ENCODE data around the gene EFTUD2. TPM values are rescaled to one million over a fixed set of nuclear protein-coding genes. Genes with fewer than 3 reads are reported as not detected.

Gene EFTUD2
- total RNA-seq, 6 experiments from 2014 or later: 117 to 129 (median 122) TPM

DNA sequence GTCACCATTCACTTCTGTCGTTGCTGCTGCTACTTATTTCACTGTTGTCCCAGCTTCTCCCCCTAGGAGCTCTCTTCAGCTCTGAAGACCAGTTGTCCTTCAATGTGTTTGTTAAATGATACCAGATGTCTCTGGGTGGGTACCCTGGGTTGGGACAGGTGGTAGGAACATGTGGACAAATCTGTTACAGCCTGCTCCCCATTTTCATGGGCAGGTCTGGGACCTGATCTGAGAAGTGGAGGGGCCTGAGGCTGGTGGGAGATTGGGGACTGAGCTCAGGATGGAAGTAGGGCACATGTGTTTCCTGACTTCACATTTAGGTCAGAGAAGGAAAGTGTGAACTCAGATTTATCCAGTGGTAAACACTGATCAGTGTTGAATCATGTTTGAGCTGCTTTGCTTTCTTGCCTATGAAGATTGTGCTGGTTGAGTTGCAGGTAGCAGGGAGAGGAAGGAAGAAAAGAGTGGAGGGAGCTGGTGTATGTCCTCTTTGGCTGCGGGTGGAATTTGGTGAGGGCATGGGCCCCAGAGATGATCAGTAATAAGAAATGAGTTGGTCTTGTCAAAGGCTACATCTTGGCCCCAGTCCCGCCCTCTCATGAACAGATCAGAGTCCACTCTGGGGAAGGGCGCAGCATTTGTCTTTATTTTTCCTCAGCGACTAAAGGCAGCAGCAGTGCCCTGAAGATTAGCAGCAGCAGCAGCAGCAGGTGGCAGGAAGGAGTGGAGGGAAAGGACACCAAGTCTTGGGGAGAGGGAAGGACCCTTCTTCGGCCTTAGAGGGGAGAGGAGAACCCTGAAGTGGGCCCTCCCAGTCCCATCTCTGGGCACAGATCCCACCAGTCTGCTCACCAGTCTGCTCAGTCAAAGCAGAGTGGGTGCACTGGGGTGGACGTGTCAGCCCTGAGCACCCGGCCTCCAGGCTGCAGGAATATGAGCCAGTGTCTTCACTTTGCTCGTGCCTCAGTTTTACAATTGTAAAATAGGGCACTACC is 6.1 kb upstream of the EFTUD2 start:
- peaks cover 65% of the 10 kb centered on the region for H3K4me1 Mint-ChIP-seq (ENCODE audit: low read depth)
- H3K27me3 Mint-ChIP-seq (ENCODE audit: insufficient read depth): peaks cover 5% of the 10 kb centered on the region
- H3K4me3 Mint-ChIP-seq: peak overlapping the region; percentile 63
- no peaks in the 10 kb centered on the region for H3K36me3 Mint-ChIP-seq (ENCODE audit: low read depth)
- no peaks in the 10 kb centered on the region for H3K9me3 Mint-ChIP-seq
- H3K27ac Mint-ChIP-seq: peak overlapping the region; percentile 99
- no peak for DNase-seq
- TF ChIP-seq, protein P1, sequence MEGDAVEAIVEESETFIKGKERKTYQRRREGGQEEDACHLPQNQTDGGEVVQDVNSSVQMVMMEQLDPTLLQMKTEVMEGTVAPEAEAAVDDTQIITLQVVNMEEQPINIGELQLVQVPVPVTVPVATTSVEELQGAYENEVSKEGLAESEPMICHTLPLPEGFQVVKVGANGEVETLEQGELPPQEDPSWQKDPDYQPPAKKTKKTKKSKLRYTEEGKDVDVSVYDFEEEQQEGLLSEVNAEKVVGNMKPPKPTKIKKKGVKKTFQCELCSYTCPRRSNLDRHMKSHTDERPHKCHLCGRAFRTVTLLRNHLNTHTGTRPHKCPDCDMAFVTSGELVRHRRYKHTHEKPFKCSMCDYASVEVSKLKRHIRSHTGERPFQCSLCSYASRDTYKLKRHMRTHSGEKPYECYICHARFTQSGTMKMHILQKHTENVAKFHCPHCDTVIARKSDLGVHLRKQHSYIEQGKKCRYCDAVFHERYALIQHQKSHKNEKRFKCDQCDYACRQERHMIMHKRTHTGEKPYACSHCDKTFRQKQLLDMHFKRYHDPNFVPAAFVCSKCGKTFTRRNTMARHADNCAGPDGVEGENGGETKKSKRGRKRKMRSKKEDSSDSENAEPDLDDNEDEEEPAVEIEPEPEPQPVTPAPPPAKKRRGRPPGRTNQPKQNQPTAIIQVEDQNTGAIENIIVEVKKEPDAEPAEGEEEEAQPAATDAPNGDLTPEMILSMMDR (IDR thresholded peaks at IDR 0.05): no peak

DNA sequence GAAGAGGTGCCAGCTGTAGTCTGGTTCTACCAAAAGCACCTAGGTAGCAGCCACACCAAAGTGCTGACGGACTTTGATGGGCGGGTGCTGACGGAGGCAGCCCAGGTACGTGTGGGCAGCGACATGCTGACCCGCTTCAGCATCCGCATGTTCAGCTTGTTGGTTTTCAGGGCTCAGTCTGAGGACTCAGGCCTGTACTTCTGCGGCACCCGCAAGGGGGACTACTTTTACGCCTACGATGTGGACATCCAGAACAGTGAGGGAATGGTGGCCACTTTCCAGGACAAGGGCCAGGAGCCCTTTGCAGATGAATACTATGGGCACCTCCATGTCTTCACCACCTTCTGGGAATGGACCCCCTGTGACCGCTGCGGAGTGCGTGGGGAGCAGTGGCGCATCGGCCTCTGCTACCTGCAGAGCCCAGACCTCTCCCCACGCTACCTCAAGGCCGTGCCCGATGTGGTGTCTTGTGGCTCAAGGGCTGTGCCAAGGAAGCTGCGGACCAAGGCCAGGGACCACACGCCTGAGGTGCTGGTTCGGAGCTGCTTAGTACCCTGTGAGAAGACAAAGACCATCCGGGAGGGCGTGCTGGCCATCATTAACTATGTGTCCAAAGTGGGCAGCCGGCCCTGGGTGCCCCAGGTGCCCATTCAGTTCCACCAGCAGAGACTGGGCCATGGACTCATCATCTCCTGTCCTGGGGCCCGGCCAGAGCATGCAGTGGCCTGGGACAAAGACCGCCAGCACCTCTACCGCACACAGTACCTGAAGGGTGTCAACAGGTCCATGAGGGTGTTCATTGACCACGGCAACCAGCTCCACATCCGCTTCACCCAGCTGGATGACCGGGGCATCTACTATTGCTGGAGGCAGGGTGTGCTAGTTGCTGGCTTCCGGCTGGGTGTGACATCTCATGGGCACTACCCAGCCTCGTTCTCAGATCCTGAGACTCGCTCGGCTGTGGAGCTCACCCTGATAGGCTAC is 5.0 kb upstream of the EFTUD2 start:
- Mint-ChIP-seq H3K27ac (no peak overlapping the region), H3K4me1 (ENCODE audit: low read depth) (peaks cover 65% of the 10 kb centered on the region)
- no peak for DNase-seq

DNA sequence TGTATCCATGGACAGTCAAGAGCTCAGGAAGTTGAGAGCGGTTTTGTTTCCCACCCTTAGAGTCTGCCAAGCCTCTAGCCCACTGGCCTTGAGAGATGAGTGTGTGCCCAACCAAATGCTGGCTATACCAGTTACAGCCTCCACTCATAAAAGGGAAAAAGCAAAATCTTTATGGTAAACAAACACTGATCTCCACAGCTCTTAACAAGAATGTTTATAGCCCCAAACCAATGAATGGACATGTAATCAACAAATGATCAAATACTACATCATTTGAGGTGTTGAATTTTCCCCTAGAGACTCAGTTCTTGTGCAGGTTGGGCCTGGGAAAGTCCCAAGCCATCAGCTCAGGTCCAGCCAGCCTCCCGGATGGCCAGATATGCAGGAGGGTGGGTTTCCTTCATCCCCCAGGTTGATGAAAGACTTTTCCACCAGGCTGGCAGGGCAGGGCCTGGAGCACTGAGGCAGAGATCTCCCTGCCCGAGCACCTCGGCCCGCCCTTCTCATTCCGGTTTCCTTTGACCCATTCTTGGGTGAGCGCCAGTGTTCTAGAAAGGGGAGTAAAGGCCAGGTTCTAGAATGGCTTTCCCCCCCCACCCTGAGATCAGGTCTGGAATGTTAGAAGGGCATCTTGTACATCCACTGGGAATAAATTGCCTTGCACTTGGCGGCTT is 3.9 kb upstream of the EFTUD2 start:
- Mint-ChIP-seq H3K36me3 (ENCODE audit: low read depth) (peaks cover 6% of the 10 kb centered on the region; the same call in 1 of the 2 replicates), H3K4me3 (no peak overlapping the region), H3K9me3 (no peaks in the 10 kb centered on the region), H3K27me3 (ENCODE audit: insufficient read depth) (peaks cover 7% of the 10 kb centered on the region), H3K4me1 (ENCODE audit: low read depth) (peaks cover 63% of the 10 kb centered on the region), H3K27ac (no peak overlapping the region)
- DNase-seq: no peak
- TF ChIP-seq, protein P1 (IDR thresholded peaks at IDR 0.05): no peak

More for the DNA sequence above, 5.0 kb upstream of the EFTUD2 start:
- Mint-ChIP-seq H3K27me3 (ENCODE audit: insufficient read depth) (peaks cover 7% of the 10 kb centered on the region), H3K9me3 (no peaks in the 10 kb centered on the region), H3K36me3 (ENCODE audit: low read depth) (no peaks in the 10 kb centered on the region), H3K4me3 (no peak overlapping the region)
- TF ChIP-seq, protein P1 (IDR thresholded peaks at IDR 0.05): no peak

DNA sequence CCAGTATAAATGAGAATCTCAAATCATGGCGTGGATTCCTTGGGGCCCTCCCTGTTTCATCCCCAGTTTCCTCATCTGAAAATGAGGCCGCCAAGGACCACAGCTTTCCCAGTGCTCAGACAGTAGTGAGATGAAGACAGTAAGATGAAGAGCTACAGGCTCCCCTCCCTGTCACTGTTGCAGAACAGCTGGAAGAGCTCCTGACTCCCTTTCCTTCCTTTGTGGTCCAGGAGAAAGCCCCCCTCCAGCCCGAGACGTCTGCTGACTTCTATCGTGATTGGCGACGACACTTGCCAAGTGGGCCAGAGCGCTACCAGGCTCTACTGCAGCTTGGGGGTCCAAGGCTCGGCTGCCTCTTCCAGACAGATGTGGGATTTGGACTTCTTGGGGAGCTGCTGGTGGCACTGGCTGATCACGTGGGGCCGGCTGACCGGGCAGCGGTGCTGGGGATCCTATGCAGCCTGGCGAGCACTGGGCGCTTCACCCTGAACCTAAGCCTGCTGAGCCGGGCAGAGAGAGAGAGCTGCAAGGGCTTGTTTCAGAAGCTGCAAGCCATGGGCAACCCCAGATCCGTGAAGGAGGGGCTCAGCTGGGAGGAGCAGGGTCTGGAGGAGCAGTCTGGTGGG is 3.0 kb upstream of the EFTUD2 start:
- no peak for DNase-seq
- H3K4me3 Mint-ChIP-seq: peak overlapping the region; percentile 55; the same call in 1 of the 2 replicates
- H3K27ac Mint-ChIP-seq: peak overlapping the region; percentile 100
- peaks cover 63% of the 10 kb centered on the region for H3K4me1 Mint-ChIP-seq (ENCODE audit: low read depth)
- no peaks in the 10 kb centered on the region for H3K9me3 Mint-ChIP-seq
- peaks cover 6% of the 10 kb centered on the region; the same call in 1 of the 2 replicates for H3K36me3 Mint-ChIP-seq (ENCODE audit: low read depth)
- TF ChIP-seq, protein P1 (IDR thresholded peaks at IDR 0.05): no peak
- peaks cover 7% of the 10 kb centered on the region for H3K27me3 Mint-ChIP-seq (ENCODE audit: insufficient read depth)

Data from HFFc6 (cell line).